ENCODE measurements around the gene DNAAF8. TPM values are rescaled to one million over a fixed set of nuclear protein-coding genes. Genes with fewer than 3 reads are reported as not detected.

The DNAAF8 gene
- total RNA-seq, 4 donors from 2014 or later: 0.42 to 1.7 (median 0.94) TPM

DNA sequence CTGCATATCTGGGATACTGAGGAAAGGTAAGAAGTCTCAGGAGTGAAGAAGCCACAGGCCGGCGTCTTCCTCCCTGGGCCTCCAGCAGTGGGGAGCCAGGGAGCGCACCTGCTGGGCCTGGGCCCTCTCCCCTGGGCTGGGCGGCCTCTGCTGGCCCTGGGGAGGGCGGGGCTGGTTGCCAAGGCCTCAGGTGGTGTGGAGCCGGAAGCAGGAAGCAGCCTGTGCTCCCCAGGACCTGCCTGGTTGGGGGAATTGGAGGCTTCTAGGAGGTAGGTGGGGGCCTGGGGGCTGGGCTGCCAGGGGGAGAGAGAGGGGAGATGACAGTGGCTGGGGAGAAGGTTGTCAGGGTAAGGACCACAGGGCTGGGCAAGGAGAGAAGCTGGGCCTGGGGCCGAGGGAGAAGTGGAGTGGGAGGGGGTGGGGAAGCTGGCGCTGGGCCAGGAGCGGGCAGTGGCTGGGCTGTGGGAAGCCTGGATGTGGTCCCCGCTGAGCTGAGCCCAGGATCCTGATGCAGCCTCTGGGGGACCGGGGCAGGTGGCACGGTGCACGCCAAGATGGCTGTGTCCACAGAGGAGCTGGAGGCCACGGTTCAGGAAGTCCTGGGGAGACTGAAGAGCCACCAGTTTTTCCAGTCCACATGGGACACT, 61.0 kb downstream of the DNAAF8 start, which contains the start of gene SMIM22:
Gene SMIM22, plus strand, starts transcription at position 189 of the 647 bp plus-strand sequence. Its CDS starts 366 bp downstream, at position 555.
- no peak within 1 kb of the TSS for H3K4me3 ChIP-seq
- intact Hi-C loops (cut with DNase I): no loop called here
- H3K36me3 ChIP-seq: peaks cover 9 to 48% (median 40%) of the 10 kb centered on the region in 4 donors
- H3K27ac ChIP-seq (replicated peaks in 1 of 4): no peak within 1 kb of the TSS
- no peak for DNase-seq (ENCODE audit: extremely low spot score)
- TF ChIP-seq POLR2AphosphoS5 (IDR thresholded peaks at IDR 0.05) (no peak), EP300 (IDR thresholded peaks at IDR 0.05) (no peak), POLR2A (IDR thresholded peaks at IDR 0.05; ENCODE audit: low read depth) (no peak), CTCF (IDR thresholded peaks at IDR 0.05) (no peak)
- 60% methylated on average over 8 of the region's 14 CpGs for WGBS
- no peaks in the 10 kb centered on the region for H3K9me3 ChIP-seq
- H3K4me1 ChIP-seq: peaks cover 3 to 6% (median 5%) of the 10 kb centered on the region in 4 donors
- H3K27me3 ChIP-seq: no peaks in the 10 kb centered on the region

DNA sequence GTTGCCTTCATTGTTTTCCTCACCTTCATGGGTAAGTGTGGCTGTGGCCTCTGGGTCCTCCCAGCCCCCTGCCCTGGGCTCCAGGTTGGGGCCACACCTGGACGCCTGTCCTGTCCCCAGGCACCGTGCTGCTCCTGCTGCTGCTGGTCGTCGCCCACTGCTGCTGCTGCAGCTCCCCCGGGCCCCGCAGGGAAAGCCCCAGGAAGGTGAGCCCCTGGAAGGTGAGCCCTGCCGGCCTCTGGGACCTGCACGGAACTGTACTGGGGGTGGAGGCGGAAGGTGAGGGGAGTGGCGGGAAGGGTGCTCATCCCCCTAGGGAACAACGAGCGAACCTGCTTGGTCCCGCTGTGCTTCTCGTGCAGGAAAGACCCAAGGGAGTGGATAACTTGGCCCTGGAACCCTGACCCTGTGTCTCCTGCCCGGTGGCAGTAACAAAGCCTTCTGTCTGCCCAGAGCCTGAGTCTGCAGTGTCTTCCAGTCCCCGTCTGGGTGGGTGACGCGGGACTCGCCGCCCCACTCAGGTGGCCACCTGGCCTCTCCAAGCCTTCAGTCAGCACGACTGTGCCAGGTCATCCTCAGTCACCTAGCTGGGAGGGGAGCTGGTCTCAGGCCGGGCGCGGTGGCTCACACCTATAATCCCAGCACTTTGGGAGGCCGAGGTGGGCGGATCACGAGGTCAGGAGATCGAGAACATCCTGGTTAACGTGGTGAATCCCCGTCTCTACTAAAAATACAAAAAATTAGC, 61.7 kb downstream of the DNAAF8 start:
- H3K4me1 ChIP-seq: peaks cover 10 to 13% (median 11%) of the 10 kb centered on the region in 4 donors
- no peak for DNase-seq (ENCODE audit: extremely low spot score)
- 93% methylated on average over 29 of the region's 30 CpGs for WGBS
- no peak for TF ChIP-seq EP300 (IDR thresholded peaks at IDR 0.05)
- no peak for TF ChIP-seq POLR2AphosphoS5 (IDR thresholded peaks at IDR 0.05)
- no peak for TF ChIP-seq CTCF (IDR thresholded peaks at IDR 0.05)
- no peak for TF ChIP-seq POLR2A (IDR thresholded peaks at IDR 0.05; ENCODE audit: low read depth)
- intact Hi-C loops (cut with DNase I): no loop called here
- no peak overlapping the region for H3K4me3 ChIP-seq
- H3K9me3 ChIP-seq: no peaks in the 10 kb centered on the region
- H3K27me3 ChIP-seq: no peaks in the 10 kb centered on the region
- peaks cover 9 to 54% (median 41%) of the 10 kb centered on the region in 4 donors for H3K36me3 ChIP-seq
- H3K27ac ChIP-seq (replicated peaks in 1 of 4): no peak overlapping the region

GRCh38 chr16:4796982-4797804, 62.9 kb downstream of the DNAAF8 start:
- TF ChIP-seq POLR2A (IDR thresholded peaks at IDR 0.05; ENCODE audit: low read depth) (no peak), CTCF (IDR thresholded peaks at IDR 0.05) (no peak), POLR2AphosphoS5 (IDR thresholded peaks at IDR 0.05) (no peak), EP300 (IDR thresholded peaks at IDR 0.05) (no peak)
- Histone ChIP-seq H3K9me3 (no peaks in the 10 kb centered on the region), H3K36me3 (peaks cover 9 to 54% (median 41%) of the 10 kb centered on the region in 4 donors), H3K27ac (replicated peaks in 1 of 4) (no peak overlapping the region), H3K27me3 (no peaks in the 10 kb centered on the region), H3K4me3 (no peak overlapping the region), H3K4me1 (peaks cover 19 to 22% (median 22%) of the 10 kb centered on the region in 4 donors)
- 84% methylated on average over 14 of the region's 21 CpGs for WGBS
- DNase-seq (ENCODE audit: extremely low spot score): no peak
- intact Hi-C loops (cut with DNase I): no loop called here

DNA sequence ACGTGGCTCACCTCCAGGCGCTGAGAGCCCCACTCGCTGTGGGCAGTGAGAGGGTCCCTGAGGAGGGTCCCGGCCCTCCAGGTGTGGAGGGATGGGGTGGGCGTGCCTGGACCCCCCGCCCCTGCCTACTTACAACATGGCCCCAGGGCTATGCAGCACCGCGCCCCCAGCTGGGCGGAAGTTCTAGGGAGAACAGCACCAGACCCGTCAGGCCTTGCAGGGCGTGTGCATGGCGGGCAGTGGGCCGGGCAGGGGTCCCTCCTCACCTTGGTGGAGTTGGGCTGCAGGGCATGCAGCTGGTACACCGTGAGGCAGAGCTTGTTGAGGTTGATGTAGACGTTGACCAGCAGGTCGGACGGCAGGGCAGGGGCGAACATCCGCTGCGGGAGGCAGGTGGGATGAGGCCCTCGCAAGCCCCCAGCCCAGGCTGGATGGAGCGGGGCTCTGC, 63.5 kb downstream of the DNAAF8 start:
- intact Hi-C loops (cut with DNase I): no loop called here
- no peak for DNase-seq (ENCODE audit: extremely low spot score)
- H3K4me3 ChIP-seq: no peak overlapping the region
- H3K9me3 ChIP-seq: no peaks in the 10 kb centered on the region
- TF ChIP-seq CTCF (IDR thresholded peaks at IDR 0.05): no peak
- TF ChIP-seq POLR2AphosphoS5 (IDR thresholded peaks at IDR 0.05): no peak
- TF ChIP-seq POLR2A (IDR thresholded peaks at IDR 0.05; ENCODE audit: low read depth): no peak
- TF ChIP-seq EP300 (IDR thresholded peaks at IDR 0.05): no peak
- H3K4me1 ChIP-seq: peaks cover 19 to 22% (median 22%) of the 10 kb centered on the region in 4 donors
- peaks cover 9 to 54% (median 41%) of the 10 kb centered on the region in 4 donors for H3K36me3 ChIP-seq
- WGBS: 81% methylated on average over 15 of the region's 22 CpGs
- H3K27ac ChIP-seq (replicated peaks in 1 of 4): no peak overlapping the region
- no peaks in the 10 kb centered on the region for H3K27me3 ChIP-seq

Data from esophagus muscularis mucosa (tissue), 4 donors.